SK-N-SH (cell line): ENCODE measurements around the gene SBF2.

Source experiments
- CTCF ChIP-seq: fragments of 200-600 bp; sonication (generic); IDR thresholded peaks from 2 replicates; pipeline ENCODE4 v1.6.1; 2017; ENCODE audit warnings: antibody characterized with exemption, mild to moderate bottlenecking, moderate library complexity
- MAX ChIP-seq: IDR thresholded peaks from 2 replicates; pipeline ENCODE4 v1.4.0; 2012; ENCODE audit warnings: low read depth
- PBX3 ChIP-seq: IDR thresholded peaks from 2 replicates; pipeline ENCODE4; 2012
- RXRA ChIP-seq: IDR thresholded peaks from 2 replicates; pipeline ENCODE4 v1.4.0; 2012; ENCODE audit warnings: low read depth, mild to moderate bottlenecking, borderline replicate concordance

GRCh38 chr11:10155793-10156490 is 138.1 kb downstream of the SBF2 start:
- no peak for TF ChIP-seq PBX3
- TF ChIP-seq RXRA: no peak
- TF ChIP-seq CTCF: no peak
- TF ChIP-seq MAX: no peak
